ENCODE results near the gene FASTKD3. TPM values are rescaled to one million over a fixed set of nuclear protein-coding genes. Genes with fewer than 3 reads are reported as not detected.

The FASTKD3 gene
- total and polyA plus RNA-seq, 2 experiments from 2014 or later = 10.4 to 10.9 TPM

GRCh38 chr5:7849681-7850394, 19.0 kb downstream of the FASTKD3 start:
- H3K4me3 ChIP-seq = peak overlapping the region; percentile 72
- no peaks in the 10 kb centered on the region for H3K9me3 ChIP-seq (ENCODE audit: low read depth)
- peak; percentile 14 to 72 for DNase-seq (ENCODE audit: low read depth in 1 of 2, low spot score in 1 of 2)
- TF ChIP-seq CTCF (IDR thresholded peaks at IDR 0.05; ENCODE audit: low read depth, low read length) = peak; percentile 19
- no peak overlapping the region for H3K27ac ChIP-seq
- H3K4me1 ChIP-seq (ENCODE audit: low read depth) = no peaks in the 10 kb centered on the region
- no peaks in the 10 kb centered on the region for H3K36me3 ChIP-seq
- no peaks in the 10 kb centered on the region for H3K27me3 ChIP-seq

- H3K27me3 ChIP-seq = no peaks in the 10 kb centered on the region
- H3K27ac ChIP-seq = no peak overlapping the region
- no peaks in the 10 kb centered on the region for H3K9me3 ChIP-seq (ENCODE audit: low read depth)
- H3K4me1 ChIP-seq (ENCODE audit: low read depth) = no peaks in the 10 kb centered on the region
- no peak overlapping the region for H3K4me3 ChIP-seq
- no peak for TF ChIP-seq CTCF (IDR thresholded peaks at IDR 0.05; ENCODE audit: low read depth, low read length)
- H3K36me3 ChIP-seq = no peaks in the 10 kb centered on the region
- DNase-seq (ENCODE audit: low read depth in 1 of 2, low spot score in 1 of 2) = peak in 1 of 2 donors; percentile 13
Observed at GRCh38 chr5:7848296-7848695, 20.5 kb downstream of the FASTKD3 start.

GRCh38 chr5:7846327-7846726, 22.5 kb downstream of the FASTKD3 start:
- Histone ChIP-seq H3K36me3 (no peaks in the 10 kb centered on the region), H3K4me3 (no peak overlapping the region)
- TF ChIP-seq CTCF (IDR thresholded peaks at IDR 0.05; ENCODE audit: low read depth, low read length) = no peak

GRCh38 chr5:7845557-7845956, 23.3 kb downstream of the FASTKD3 start:
- Histone ChIP-seq H3K9me3 (ENCODE audit: low read depth) (no peaks in the 10 kb centered on the region), H3K27me3 (no peaks in the 10 kb centered on the region), H3K36me3 (no peaks in the 10 kb centered on the region), H3K4me3 (no peak overlapping the region), H3K27ac (no peak overlapping the region), H3K4me1 (ENCODE audit: low read depth) (no peaks in the 10 kb centered on the region)
- no peak for TF ChIP-seq CTCF (IDR thresholded peaks at IDR 0.05; ENCODE audit: low read depth, low read length)
- no peak for DNase-seq (ENCODE audit: low read depth in 1 of 2, low spot score in 1 of 2)

More at GRCh38 chr5:7846327-7846726, 22.5 kb downstream of the FASTKD3 start:
- H3K27me3 ChIP-seq = no peaks in the 10 kb centered on the region
- DNase-seq (ENCODE audit: low read depth in 1 of 2, low spot score in 1 of 2) = no peak
- no peak overlapping the region for H3K27ac ChIP-seq
- H3K9me3 ChIP-seq (ENCODE audit: low read depth) = no peaks in the 10 kb centered on the region
- no peaks in the 10 kb centered on the region for H3K4me1 ChIP-seq (ENCODE audit: low read depth)

GRCh38 chr5:7844901-7845300, 23.9 kb downstream of the FASTKD3 start:
- Histone ChIP-seq H3K9me3 (ENCODE audit: low read depth) (no peaks in the 10 kb centered on the region), H3K4me3 (no peak overlapping the region), H3K4me1 (ENCODE audit: low read depth) (no peaks in the 10 kb centered on the region), H3K36me3 (no peaks in the 10 kb centered on the region), H3K27me3 (no peaks in the 10 kb centered on the region), H3K27ac (no peak overlapping the region)
- TF ChIP-seq CTCF (IDR thresholded peaks at IDR 0.05; ENCODE audit: low read depth, low read length) = no peak
- no peak for DNase-seq (ENCODE audit: low read depth in 1 of 2, low spot score in 1 of 2)

Measured in cardiac muscle cell (in vitro differentiated cells and primary cell).